Omental fat pad (tissue), 4 donors: Measurements from ENCODE around the gene POU6F2. TPM values are rescaled to one million over a fixed set of nuclear protein-coding genes. Genes with fewer than 3 reads are reported as not detected.

Source experiments
- ATAC-seq: fragments of 150-250 bp; one replicate; pipeline ENCODE4 v1.9.1; 2016; ENCODE audit warnings: mild to moderate bottlenecking, moderate library complexity; ENCODE audit not compliant: low FRiP score
- DNase-seq: peaks from one replicate; pipeline ENCODE4 v3.0.0-alpha.2; 2019; ENCODE audit warnings: low spot score
- total RNA-seq, 4 donors: library from RNA; depleted of rRNA; stranded (reverse); fragments of >200 nt; gene quantifications; one replicate each; pipeline ENCODE4 v1.1.0, GENCODE V29; 2016
- TF ChIP-seq, protein P1 (sequence below), 3 donors: fragments of 450-650 bp; IDR thresholded peaks; one replicate each; pipeline ENCODE4 v1.5.1; 2016 to 2017; ENCODE audit warnings: antibody characterized with exemption in 3 of 3, mild to moderate bottlenecking in 3 of 3, moderate library complexity in 2 of 3

The POU6F2 gene
- total RNA-seq, 4 donors from 2014 or later: 0.12 to 0.56 (median 0.37) TPM; not detected in 1

GRCh38 chr7:39421661-39422060 lies 444.0 kb downstream of the POU6F2 start:
- no peak for ATAC-seq
- no peak for DNase-seq
- TF ChIP-seq, protein P1, sequence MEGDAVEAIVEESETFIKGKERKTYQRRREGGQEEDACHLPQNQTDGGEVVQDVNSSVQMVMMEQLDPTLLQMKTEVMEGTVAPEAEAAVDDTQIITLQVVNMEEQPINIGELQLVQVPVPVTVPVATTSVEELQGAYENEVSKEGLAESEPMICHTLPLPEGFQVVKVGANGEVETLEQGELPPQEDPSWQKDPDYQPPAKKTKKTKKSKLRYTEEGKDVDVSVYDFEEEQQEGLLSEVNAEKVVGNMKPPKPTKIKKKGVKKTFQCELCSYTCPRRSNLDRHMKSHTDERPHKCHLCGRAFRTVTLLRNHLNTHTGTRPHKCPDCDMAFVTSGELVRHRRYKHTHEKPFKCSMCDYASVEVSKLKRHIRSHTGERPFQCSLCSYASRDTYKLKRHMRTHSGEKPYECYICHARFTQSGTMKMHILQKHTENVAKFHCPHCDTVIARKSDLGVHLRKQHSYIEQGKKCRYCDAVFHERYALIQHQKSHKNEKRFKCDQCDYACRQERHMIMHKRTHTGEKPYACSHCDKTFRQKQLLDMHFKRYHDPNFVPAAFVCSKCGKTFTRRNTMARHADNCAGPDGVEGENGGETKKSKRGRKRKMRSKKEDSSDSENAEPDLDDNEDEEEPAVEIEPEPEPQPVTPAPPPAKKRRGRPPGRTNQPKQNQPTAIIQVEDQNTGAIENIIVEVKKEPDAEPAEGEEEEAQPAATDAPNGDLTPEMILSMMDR (IDR thresholded peaks at IDR 0.05): no peak

DNA sequence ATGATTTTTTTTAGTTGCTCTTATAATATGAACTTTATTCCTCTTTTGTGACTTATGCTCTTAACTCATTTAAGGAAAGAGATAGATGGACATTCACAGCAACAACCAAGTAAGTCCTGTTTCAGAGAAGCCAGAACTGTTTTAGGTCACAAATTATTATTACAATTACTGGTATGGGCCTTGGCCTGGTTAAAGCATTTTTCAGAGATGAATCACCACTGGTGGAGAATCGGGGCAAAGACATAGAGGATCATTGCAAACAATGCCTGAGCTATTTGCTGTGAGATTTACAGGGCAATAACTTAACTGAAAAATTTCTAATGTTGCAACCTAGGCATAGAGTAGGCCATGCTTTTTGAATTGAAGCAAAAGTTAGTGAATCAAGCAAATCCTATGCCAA lies 450.5 kb downstream of the POU6F2 start:
- TF ChIP-seq, protein P1 (IDR thresholded peaks at IDR 0.05): no peak
- DNase-seq (no peak), ATAC-seq (peak; percentile 57)

GRCh38 chr7:39429421-39429820 lies 451.7 kb downstream of the POU6F2 start:
- no peak for DNase-seq
- TF ChIP-seq, protein P1 (IDR thresholded peaks at IDR 0.05): no peak
- ATAC-seq: no peak

GRCh38 chr7:39430441-39430840 lies 452.7 kb downstream of the POU6F2 start:
- TF ChIP-seq, protein P1 (IDR thresholded peaks at IDR 0.05): no peak
- no peak for ATAC-seq
- no peak for DNase-seq

DNA sequence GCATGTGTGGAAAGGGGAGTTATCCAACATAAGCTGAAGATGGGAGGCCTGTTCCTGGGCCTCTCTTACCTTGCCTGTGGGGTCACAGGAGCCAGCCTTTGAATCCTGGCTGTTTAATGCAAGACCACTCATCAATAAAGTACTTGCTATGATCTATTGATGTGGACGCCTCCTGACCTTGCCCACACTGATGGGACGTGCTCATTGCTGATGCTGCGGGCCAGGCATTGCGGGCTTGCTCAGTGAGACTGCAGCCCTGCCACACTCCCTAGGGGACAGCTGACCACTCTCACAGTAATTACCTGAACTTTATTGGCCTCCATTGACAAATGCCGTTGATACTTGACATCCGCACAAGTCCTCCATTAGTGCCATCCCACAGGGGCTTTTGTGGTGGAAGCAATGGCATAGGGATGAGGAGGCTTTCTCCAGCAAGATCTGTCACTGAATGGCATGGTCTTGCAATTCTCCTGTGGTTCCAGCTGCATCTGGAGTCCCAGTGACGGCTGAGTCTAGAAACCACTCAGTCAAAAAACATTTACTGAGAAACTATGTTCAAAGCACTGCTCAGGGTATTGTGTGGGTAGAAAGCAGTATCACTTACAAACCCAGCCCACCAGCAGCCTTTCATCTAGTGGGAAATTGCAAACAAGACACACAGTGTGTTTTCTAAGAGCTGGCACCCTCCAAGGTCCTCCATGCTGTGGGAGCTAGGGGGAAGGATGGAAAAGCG lies 453.4 kb downstream of the POU6F2 start:
- no peak for ATAC-seq
- DNase-seq: no peak
- TF ChIP-seq, protein P1 (IDR thresholded peaks at IDR 0.05): no peak

GRCh38 chr7:39432368-39432767 lies 454.7 kb downstream of the POU6F2 start:
- ATAC-seq: no peak
- DNase-seq: no peak

More at GRCh38 chr7:39432368-39432767, 454.7 kb downstream of the POU6F2 start:
- TF ChIP-seq, protein P1 (IDR thresholded peaks at IDR 0.05): no peak
